ENCODE results near the gene PIEZO2.
A peak's percentile ranks its signal among the peaks of the same experiment; 100 is the strongest.

Gene PIEZO2

GRCh38 chr18:10860928-10861327 lies 288.4 kb downstream of the PIEZO2 start:
- Histone ChIP-seq H3K36me3 (ENCODE audit: control insufficient read depth in 2 of 2, insufficient read depth in 1 of 2, low read length in 2 of 2) (no peaks in the 10 kb centered on the region), H3K4me3 (ENCODE audit: low read depth, low read length) (no peak overlapping the region), H3K27ac (ENCODE audit: extremely low read depth, low read depth, low read length) (no peak overlapping the region), H3K4me1 (ENCODE audit: control insufficient read depth, insufficient read depth, low read length) (no peaks in the 10 kb centered on the region; the same call in 1 of the 2 replicates), H3K9me3 (ENCODE audit: control insufficient read depth, insufficient read depth, low read depth, low read length) (no peaks in the 10 kb centered on the region)
- ChIA-PET POLR2A (no interaction called here), CTCF (interaction anchor here (1.8 kb wide), 1 partner anchor 9 kb away, joined by 5 read pairs; no protein-coding TSS in a partner anchor)
- TF ChIP-seq ZNF704 (tag by site-specific recombination; IDR thresholded peaks at IDR 0.05) (no peak), ZNF544 (tag by site-specific recombination; IDR thresholded peaks at IDR 0.05) (no peak), HOXD13 (CRISPR knock-in tag; IDR thresholded peaks at IDR 0.05; ENCODE audit: borderline replicate concordance) (no peak), ZNF692 (tag by site-specific recombination; IDR thresholded peaks at IDR 0.05) (no peak), ZNF169 (tag by site-specific recombination; IDR thresholded peaks at IDR 0.05) (no peak), ZNF433 (tag by site-specific recombination; IDR thresholded peaks at IDR 0.05; ENCODE audit: low read depth) (no peak), ATF2 (tag by site-specific recombination; IDR thresholded peaks at IDR 0.05; ENCODE audit: low read depth) (no peak), ZNF629 (tag by site-specific recombination; IDR thresholded peaks at IDR 0.05) (no peak), ZNF548 (tag by site-specific recombination; IDR thresholded peaks at IDR 0.05) (no peak), ZNF623 (tag by site-specific recombination; IDR thresholded peaks at IDR 0.05) (no peak), ZNF354C (tag by site-specific recombination; IDR thresholded peaks at IDR 0.05; ENCODE audit: borderline replicate concordance, low read depth) (no peak)
- TF ChIP-seq, protein P1, sequence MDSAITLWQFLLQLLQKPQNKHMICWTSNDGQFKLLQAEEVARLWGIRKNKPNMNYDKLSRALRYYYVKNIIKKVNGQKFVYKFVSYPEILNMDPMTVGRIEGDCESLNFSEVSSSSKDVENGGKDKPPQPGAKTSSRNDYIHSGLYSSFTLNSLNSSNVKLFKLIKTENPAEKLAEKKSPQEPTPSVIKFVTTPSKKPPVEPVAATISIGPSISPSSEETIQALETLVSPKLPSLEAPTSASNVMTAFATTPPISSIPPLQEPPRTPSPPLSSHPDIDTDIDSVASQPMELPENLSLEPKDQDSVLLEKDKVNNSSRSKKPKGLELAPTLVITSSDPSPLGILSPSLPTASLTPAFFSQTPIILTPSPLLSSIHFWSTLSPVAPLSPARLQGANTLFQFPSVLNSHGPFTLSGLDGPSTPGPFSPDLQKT (IDR thresholded peaks at IDR 0.05; ENCODE audit: borderline replicate concordance, low read depth, low read length), result no peak
- TF ChIP-seq, protein P2, sequence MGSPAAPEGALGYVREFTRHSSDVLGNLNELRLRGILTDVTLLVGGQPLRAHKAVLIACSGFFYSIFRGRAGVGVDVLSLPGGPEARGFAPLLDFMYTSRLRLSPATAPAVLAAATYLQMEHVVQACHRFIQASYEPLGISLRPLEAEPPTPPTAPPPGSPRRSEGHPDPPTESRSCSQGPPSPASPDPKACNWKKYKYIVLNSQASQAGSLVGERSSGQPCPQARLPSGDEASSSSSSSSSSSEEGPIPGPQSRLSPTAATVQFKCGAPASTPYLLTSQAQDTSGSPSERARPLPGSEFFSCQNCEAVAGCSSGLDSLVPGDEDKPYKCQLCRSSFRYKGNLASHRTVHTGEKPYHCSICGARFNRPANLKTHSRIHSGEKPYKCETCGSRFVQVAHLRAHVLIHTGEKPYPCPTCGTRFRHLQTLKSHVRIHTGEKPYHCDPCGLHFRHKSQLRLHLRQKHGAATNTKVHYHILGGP (tag by site-specific recombination; IDR thresholded peaks at IDR 0.05), result no peak

- H3K4me1 ChIP-seq (ENCODE audit: control insufficient read depth, insufficient read depth, low read length), result no peaks in the 10 kb centered on the region; the same call in 1 of the 2 replicates
- CTCF ChIA-PET, result interaction anchor here (1.4 kb wide), 1 partner anchor 9 kb away, joined by 7 read pairs; no protein-coding TSS in a partner anchor
- TF ChIP-seq SCRT1 (tag by site-specific recombination; IDR thresholded peaks at IDR 0.05; ENCODE audit: borderline replicate concordance), result peak; percentile 79
- no peak for TF ChIP-seq PRDM6 (tag by site-specific recombination; IDR thresholded peaks at IDR 0.05)
- TF ChIP-seq SCRT2 (tag by site-specific recombination; IDR thresholded peaks at IDR 0.05), result peak; percentile 67
- no peak for TF ChIP-seq ZNF585B (tag by site-specific recombination; IDR thresholded peaks at IDR 0.05)
- no peak for TF ChIP-seq ZBTB1 (tag by site-specific recombination; IDR thresholded peaks at IDR 0.05)
- TF ChIP-seq BCL11B (tag by site-specific recombination; IDR thresholded peaks at IDR 0.05; ENCODE audit: low read depth), result no peak
- no peaks in the 10 kb centered on the region for H3K36me3 ChIP-seq (ENCODE audit: control insufficient read depth in 2 of 2, insufficient read depth in 1 of 2, low read length in 2 of 2)
- no peaks in the 10 kb centered on the region for H3K9me3 ChIP-seq (ENCODE audit: control insufficient read depth, insufficient read depth, low read depth, low read length)
- H3K4me3 ChIP-seq (ENCODE audit: low read depth, low read length), result no peak overlapping the region
- POLR2A ChIA-PET, result no interaction called here
- no peak overlapping the region for H3K27ac ChIP-seq (ENCODE audit: extremely low read depth, low read depth, low read length)
These were observed 289.0 kb downstream of the PIEZO2 start for GRCh38 chr18:10860382-10860781.
